Tibial nerve (tissue), 4 donors: ENCODE data around the gene RUSF1.

Source experiments
- EP300 ChIP-seq, 2 donors: sonication (generic); formaldehyde crosslinking; IDR thresholded peaks; one replicate each; pipeline ENCODE4 v1.6.1; 2017; ENCODE audit warnings: antibody characterized with exemption in 2 of 2, mild to moderate bottlenecking in 1 of 2
- TF ChIP-seq, protein P1 (sequence below), 5 experiments: fragments of 200-600 bp in 3 of 5; fragments of 450-650 bp in 2 of 5; sonication (generic) in 3 of 5; IDR thresholded peaks; one replicate each; pipeline ENCODE4 v1.5.1; 2016 to 2019; ENCODE audit warnings: antibody characterized with exemption in 5 of 5, mild to moderate bottlenecking in 3 of 5, moderate library complexity in 2 of 5

- no peak for TF ChIP-seq EP300 (IDR thresholded peaks at IDR 0.05)
- TF ChIP-seq, protein P1, sequence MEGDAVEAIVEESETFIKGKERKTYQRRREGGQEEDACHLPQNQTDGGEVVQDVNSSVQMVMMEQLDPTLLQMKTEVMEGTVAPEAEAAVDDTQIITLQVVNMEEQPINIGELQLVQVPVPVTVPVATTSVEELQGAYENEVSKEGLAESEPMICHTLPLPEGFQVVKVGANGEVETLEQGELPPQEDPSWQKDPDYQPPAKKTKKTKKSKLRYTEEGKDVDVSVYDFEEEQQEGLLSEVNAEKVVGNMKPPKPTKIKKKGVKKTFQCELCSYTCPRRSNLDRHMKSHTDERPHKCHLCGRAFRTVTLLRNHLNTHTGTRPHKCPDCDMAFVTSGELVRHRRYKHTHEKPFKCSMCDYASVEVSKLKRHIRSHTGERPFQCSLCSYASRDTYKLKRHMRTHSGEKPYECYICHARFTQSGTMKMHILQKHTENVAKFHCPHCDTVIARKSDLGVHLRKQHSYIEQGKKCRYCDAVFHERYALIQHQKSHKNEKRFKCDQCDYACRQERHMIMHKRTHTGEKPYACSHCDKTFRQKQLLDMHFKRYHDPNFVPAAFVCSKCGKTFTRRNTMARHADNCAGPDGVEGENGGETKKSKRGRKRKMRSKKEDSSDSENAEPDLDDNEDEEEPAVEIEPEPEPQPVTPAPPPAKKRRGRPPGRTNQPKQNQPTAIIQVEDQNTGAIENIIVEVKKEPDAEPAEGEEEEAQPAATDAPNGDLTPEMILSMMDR (IDR thresholded peaks at IDR 0.05): no peak
Observed at GRCh38 chr16:31458073-31458843, 49.9 kb downstream of the RUSF1 start.
